Tibial artery (tissue), 4 donors: ENCODE data around the gene OLIG3.

ENCODE experiments used
- DNase-seq, 2 donors: peaks; one replicate each; pipeline ENCODE4 v3.0.0-alpha.2; 2019
- H3K27ac ChIP-seq, 2 donors: fragments of 200-600 bp; sonication (generic) in 1 of 2; 1 replicate in 1 of 2; 2 replicates in 1 of 2; pipeline ENCODE4 v1.5.1; 2018 to 2019; ENCODE audit warnings: mild to moderate bottlenecking in 1 of 2
- H3K27me3 ChIP-seq, 2 donors: fragments of 200-600 bp; sonication (generic) in 1 of 2; one replicate each; pipeline versions ENCODE4 v1.5.1 to v1.6.0; 2016 to 2019
- H3K36me3 ChIP-seq, 3 donors: fragments of 200-600 bp; sonication (generic) in 2 of 3; one replicate each; pipeline ENCODE4 v1.5.1; 2016 to 2019; ENCODE audit warnings: mild to moderate bottlenecking in 2 of 3
- H3K4me1 ChIP-seq, 4 donors: fragments of 200-600 bp; sonication (generic) in 2 of 4; 1 replicate in 3 of 4; 2 replicates in 1 of 4; pipeline ENCODE4 v1.5.1; 2016 to 2019
- H3K4me3 ChIP-seq, 2 donors: fragments of 200-600 bp; sonication (generic) in 1 of 2; 1 replicate in 1 of 2; 2 replicates in 1 of 2; pipeline ENCODE4 v1.5.1; 2018 to 2019; ENCODE audit warnings: mild to moderate bottlenecking in 2 of 2
- H3K9me3 ChIP-seq, 3 donors: fragments of 200-600 bp; sonication (generic) in 1 of 3; one replicate each; pipeline ENCODE4 v1.5.1; 2016 to 2019
- intact Hi-C: fragments of 100-400 bp; cut with DNase I; formaldehyde crosslinking; loops from one replicate; pipeline ENCODE4 v1.15.0; 2023; ENCODE audit warnings: low total_unique reads
- TF ChIP-seq, protein P1 (sequence below), 2 experiments: fragments of 200-600 bp in 1 of 2; fragments of 450-650 bp in 1 of 2; IDR thresholded peaks; one replicate each; pipeline ENCODE4 v1.5.1; 2017 to 2019; ENCODE audit warnings: antibody characterized with exemption in 2 of 2, mild to moderate bottlenecking in 1 of 2, moderate library complexity in 1 of 2

Gene OLIG3

GRCh38 chr6:137472641-137473137 lies 21.5 kb downstream of the OLIG3 start:
- intact Hi-C loops: no loop called here
- peaks cover 0 to 6% of the 10 kb centered on the region in 2 donors for H3K27me3 ChIP-seq
- H3K9me3 ChIP-seq: no peaks in the 10 kb centered on the region
- no peak overlapping the region for H3K27ac ChIP-seq
- H3K4me1 ChIP-seq: no peaks in the 10 kb centered on the region
- no peak for DNase-seq
- H3K36me3 ChIP-seq: no peaks in the 10 kb centered on the region
- H3K4me3 ChIP-seq: no peak overlapping the region
- TF ChIP-seq, protein P1, sequence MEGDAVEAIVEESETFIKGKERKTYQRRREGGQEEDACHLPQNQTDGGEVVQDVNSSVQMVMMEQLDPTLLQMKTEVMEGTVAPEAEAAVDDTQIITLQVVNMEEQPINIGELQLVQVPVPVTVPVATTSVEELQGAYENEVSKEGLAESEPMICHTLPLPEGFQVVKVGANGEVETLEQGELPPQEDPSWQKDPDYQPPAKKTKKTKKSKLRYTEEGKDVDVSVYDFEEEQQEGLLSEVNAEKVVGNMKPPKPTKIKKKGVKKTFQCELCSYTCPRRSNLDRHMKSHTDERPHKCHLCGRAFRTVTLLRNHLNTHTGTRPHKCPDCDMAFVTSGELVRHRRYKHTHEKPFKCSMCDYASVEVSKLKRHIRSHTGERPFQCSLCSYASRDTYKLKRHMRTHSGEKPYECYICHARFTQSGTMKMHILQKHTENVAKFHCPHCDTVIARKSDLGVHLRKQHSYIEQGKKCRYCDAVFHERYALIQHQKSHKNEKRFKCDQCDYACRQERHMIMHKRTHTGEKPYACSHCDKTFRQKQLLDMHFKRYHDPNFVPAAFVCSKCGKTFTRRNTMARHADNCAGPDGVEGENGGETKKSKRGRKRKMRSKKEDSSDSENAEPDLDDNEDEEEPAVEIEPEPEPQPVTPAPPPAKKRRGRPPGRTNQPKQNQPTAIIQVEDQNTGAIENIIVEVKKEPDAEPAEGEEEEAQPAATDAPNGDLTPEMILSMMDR (IDR thresholded peaks at IDR 0.05): no peak

DNA sequence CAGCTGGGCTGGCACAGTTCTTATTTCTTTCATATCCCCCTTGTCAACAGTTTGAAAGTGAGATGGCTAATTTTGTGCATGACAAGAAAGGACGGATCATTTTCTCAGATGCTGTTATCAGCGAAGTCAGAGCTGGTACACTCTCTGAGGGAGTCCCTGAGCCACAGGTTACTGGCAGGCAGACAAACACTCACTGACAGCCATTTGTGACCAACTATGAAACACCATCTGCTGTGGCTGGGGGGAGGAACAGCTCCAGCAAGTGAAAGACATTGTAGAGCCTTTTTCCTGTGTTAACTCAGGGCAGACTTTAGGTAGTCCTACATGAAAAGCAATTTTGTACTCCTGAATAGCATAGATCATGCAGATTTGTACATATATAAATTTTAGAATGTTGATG lies 22.2 kb downstream of the OLIG3 start:
- intact Hi-C loops: no loop called here
- no peaks in the 10 kb centered on the region for H3K4me1 ChIP-seq

DNA sequence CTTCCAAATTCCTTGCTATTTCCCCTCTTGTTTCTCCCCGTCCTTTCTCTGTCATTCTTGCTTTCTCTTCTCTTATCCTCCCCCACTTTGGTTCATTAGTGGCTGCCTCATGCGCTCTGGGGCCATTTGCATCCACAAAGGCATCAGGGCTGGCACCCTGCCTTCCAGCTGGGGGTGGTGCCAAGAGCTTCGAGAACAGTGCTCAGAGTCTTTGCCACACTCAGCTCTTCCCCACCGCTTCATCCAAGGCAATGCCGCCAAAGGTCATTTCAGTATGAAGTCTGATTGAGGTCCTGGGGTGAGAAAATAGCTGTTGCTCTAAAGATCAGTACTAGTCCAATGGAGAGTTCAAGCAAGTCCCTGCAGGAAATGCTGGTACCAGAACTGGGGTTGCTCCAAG lies 22.7 kb downstream of the OLIG3 start:
- no peak for DNase-seq
- no peaks in the 10 kb centered on the region for H3K4me1 ChIP-seq
- no peaks in the 10 kb centered on the region for H3K36me3 ChIP-seq
- H3K27ac ChIP-seq: no peak overlapping the region
- intact Hi-C loops: no loop called here
- peaks cover 0 to 6% of the 10 kb centered on the region in 2 donors for H3K27me3 ChIP-seq
- TF ChIP-seq, protein P1 (IDR thresholded peaks at IDR 0.05): no peak
- H3K4me3 ChIP-seq: no peak overlapping the region
- no peaks in the 10 kb centered on the region for H3K9me3 ChIP-seq

More for the DNA sequence above, 22.2 kb downstream of the OLIG3 start:
- Histone ChIP-seq H3K9me3 (no peaks in the 10 kb centered on the region), H3K4me3 (no peak overlapping the region), H3K27ac (no peak overlapping the region), H3K36me3 (no peaks in the 10 kb centered on the region), H3K27me3 (peaks cover 0 to 6% of the 10 kb centered on the region in 2 donors)
- DNase-seq: no peak
- TF ChIP-seq, protein P1 (IDR thresholded peaks at IDR 0.05): no peak

GRCh38 chr6:137467211-137467610 lies 27.0 kb downstream of the OLIG3 start:
- H3K27ac ChIP-seq: no peak overlapping the region

DNA sequence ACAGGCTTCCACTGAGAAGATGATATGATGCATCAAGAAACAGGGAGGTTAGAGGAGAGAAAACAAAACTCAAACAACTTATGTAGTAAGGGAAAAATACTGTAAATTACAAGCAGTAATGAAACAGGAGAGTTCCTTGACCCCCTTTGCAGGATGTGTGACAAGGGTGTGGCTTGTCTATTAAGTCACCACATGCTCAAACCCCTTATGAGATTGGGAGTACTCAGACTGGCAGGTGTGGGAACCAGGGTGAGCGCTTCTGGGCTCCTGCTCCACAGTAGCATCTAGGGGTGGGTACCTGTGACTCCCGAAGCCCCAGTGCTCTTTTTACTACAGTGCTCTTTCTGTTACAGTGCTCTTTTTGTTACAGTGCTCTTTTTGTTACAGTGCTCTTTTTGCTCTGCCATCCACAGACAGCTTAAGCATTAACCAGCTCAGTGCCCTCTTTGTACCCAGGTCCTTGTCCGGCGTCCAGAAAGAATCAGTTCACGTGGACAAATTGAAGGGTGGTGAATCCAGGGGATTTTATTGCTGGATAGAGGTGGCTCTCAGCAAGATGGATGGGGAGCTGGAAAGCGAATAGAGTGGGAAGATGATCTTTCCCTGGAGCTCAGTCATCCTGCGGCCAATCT lies 28.7 kb downstream of the OLIG3 start:
- TF ChIP-seq, protein P1 (IDR thresholded peaks at IDR 0.05): no peak
- DNase-seq: no peak
- H3K9me3 ChIP-seq: no peaks in the 10 kb centered on the region
- H3K4me1 ChIP-seq: no peaks in the 10 kb centered on the region
- intact Hi-C loops: no loop called here
- no peak overlapping the region for H3K27ac ChIP-seq
- H3K27me3 ChIP-seq: peaks cover 0 to 2% of the 10 kb centered on the region in 2 donors
- H3K36me3 ChIP-seq: no peaks in the 10 kb centered on the region
- no peak overlapping the region for H3K4me3 ChIP-seq

More at GRCh38 chr6:137467211-137467610, 27.0 kb downstream of the OLIG3 start:
- TF ChIP-seq, protein P1 (IDR thresholded peaks at IDR 0.05): no peak
- Histone ChIP-seq H3K36me3 (no peaks in the 10 kb centered on the region), H3K9me3 (no peaks in the 10 kb centered on the region), H3K4me1 (no peaks in the 10 kb centered on the region), H3K4me3 (no peak overlapping the region), H3K27me3 (peaks cover 0 to 2% of the 10 kb centered on the region in 2 donors)
- no peak for DNase-seq
- intact Hi-C loops: no loop called here
